Panc1 (cell line): Measurements from ENCODE around the gene TPM4.

Source experiments
- CTCF ChIP-seq: fragments of 450-650 bp; IDR thresholded peaks from 2 replicates; pipeline ENCODE4 v1.5.1; 2017; ENCODE audit warnings: mild to moderate bottlenecking
- POLR2AphosphoS5 ChIP-seq: IDR thresholded peaks from 2 replicates; pipeline ENCODE4 v1.6.1; 2012; ENCODE audit warnings: mild to moderate bottlenecking, low read depth, low read length, moderate library complexity
- TF ChIP-seq, protein P1 (sequence below), 2 experiments: IDR thresholded peaks; 2 replicates each; pipeline ENCODE4 v1.6.1; 2011 to 2012; ENCODE audit warnings: low read depth in 2 of 2, control low read depth in 1 of 2, low read length in 1 of 2, mild to moderate bottlenecking in 1 of 2, moderate library complexity in 1 of 2; ENCODE audit not compliant: insufficient read depth in 1 of 2

GRCh38 chr19:16045171-16045570, 31.1 kb upstream of the TPM4 start:
- TF ChIP-seq POLR2AphosphoS5 (no peak), CTCF (no peak)
- TF ChIP-seq, protein P1, sequence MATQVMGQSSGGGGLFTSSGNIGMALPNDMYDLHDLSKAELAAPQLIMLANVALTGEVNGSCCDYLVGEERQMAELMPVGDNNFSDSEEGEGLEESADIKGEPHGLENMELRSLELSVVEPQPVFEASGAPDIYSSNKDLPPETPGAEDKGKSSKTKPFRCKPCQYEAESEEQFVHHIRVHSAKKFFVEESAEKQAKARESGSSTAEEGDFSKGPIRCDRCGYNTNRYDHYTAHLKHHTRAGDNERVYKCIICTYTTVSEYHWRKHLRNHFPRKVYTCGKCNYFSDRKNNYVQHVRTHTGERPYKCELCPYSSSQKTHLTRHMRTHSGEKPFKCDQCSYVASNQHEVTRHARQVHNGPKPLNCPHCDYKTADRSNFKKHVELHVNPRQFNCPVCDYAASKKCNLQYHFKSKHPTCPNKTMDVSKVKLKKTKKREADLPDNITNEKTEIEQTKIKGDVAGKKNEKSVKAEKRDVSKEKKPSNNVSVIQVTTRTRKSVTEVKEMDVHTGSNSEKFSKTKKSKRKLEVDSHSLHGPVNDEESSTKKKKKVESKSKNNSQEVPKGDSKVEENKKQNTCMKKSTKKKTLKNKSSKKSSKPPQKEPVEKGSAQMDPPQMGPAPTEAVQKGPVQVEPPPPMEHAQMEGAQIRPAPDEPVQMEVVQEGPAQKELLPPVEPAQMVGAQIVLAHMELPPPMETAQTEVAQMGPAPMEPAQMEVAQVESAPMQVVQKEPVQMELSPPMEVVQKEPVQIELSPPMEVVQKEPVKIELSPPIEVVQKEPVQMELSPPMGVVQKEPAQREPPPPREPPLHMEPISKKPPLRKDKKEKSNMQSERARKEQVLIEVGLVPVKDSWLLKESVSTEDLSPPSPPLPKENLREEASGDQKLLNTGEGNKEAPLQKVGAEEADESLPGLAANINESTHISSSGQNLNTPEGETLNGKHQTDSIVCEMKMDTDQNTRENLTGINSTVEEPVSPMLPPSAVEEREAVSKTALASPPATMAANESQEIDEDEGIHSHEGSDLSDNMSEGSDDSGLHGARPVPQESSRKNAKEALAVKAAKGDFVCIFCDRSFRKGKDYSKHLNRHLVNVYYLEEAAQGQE (IDR thresholded peaks at IDR 0.05; ENCODE audit: insufficient read depth in 1 of 2, low read depth in 2 of 2, low read length in 1 of 2): peak in 1 of 2 experiments; percentile 50; a peak in 2 of 4 replicates
